A673 (cell line): ENCODE measurements around the gene SLC17A5. TPM values are rescaled to one million over a fixed set of nuclear protein-coding genes. Genes with fewer than 3 reads are reported as not detected.

Source experiments
- BruUV-seq: library from RNA; stranded (reverse); fragments of 400-500 nt; replicated peaks from 2 replicates; lab custom pipeline; 2021; lab: Mats Ljungman, UMichigan
- CTCF ChIA-PET: fragments of 300-600 bp; sonication (Branson Sonifier 250); formaldehyde crosslinking; loops from one replicate; lab custom pipeline; 2022; ENCODE audit warnings: antibody characterized with exemption; lab: Charles Lee
- POLR2A ChIA-PET: fragments of 300-600 bp; sonication (Branson Sonifier 250); formaldehyde crosslinking; loops from one replicate; lab custom pipeline; 2022; ENCODE audit warnings: antibody characterized with exemption; ENCODE audit not compliant: low non-redundant PET; lab: Charles Lee
- DNase-seq: peaks from one replicate; pipeline ENCODE4 v3.0.0-alpha.2; 2015; ENCODE audit warnings: low spot score
- H3K27ac ChIP-seq: fragments of 200-600 bp; sonication (generic); 2 replicates; pipeline ENCODE4 v1.5.1; 2016; ENCODE audit warnings: mixed run types, low read depth, mild to moderate bottlenecking, mixed read lengths, antibody characterized with exemption, low read length; ENCODE audit not compliant: poor library complexity, severe bottlenecking
- H3K27me3 ChIP-seq: fragments of 200-600 bp; sonication (generic); replicated peaks from 2 replicates; pipeline ENCODE4 v1.6.1; 2017; ENCODE audit warnings: mixed run types, low read depth, mild to moderate bottlenecking, mixed read lengths, antibody characterized with exemption, low read length; ENCODE audit not compliant: insufficient read depth, poor library complexity
- H3K36me3 ChIP-seq: fragments of 200-600 bp; sonication (generic); 2 replicates; pipeline ENCODE4 v1.6.1; 2016; ENCODE audit warnings: mixed run types, mild to moderate bottlenecking, mixed read lengths, antibody characterized with exemption, low read length; ENCODE audit not compliant: insufficient read depth, poor library complexity, severe bottlenecking
- H3K4me1 ChIP-seq: fragments of 200-600 bp; sonication (generic); 2 replicates; pipeline ENCODE4 v1.6.1; 2017; ENCODE audit warnings: mixed run types, mild to moderate bottlenecking, mixed read lengths, antibody characterized with exemption, low read length; ENCODE audit not compliant: insufficient read depth, poor library complexity, severe bottlenecking
- H3K4me3 ChIP-seq: fragments of 200-600 bp; sonication (generic); 2 replicates; pipeline ENCODE4 v1.5.1; 2016; ENCODE audit warnings: low read depth, mixed run types, mild to moderate bottlenecking, mixed read lengths, low read length; ENCODE audit not compliant: poor library complexity, severe bottlenecking
- H3K9me3 ChIP-seq: fragments of 200-600 bp; sonication (generic); 2 replicates; pipeline ENCODE4 v1.6.1; 2016; ENCODE audit warnings: mixed run types, low read depth, mild to moderate bottlenecking, mixed read lengths, antibody characterized with exemption, low read length; ENCODE audit not compliant: poor library complexity, severe bottlenecking
- EZH2 ChIP-seq: fragments of 200-600 bp; sonication (generic); IDR thresholded peaks from 2 replicates; pipeline ENCODE4 v1.6.1; 2017; ENCODE audit warnings: borderline replicate concordance, low read depth, mild to moderate bottlenecking, mixed read lengths, antibody characterized with exemption, low read length; ENCODE audit not compliant: poor library complexity, severe bottlenecking
- intact Hi-C: fragments of 100-400 bp; cut with micrococcal nuclease; formaldehyde crosslinking; loops from one replicate; pipeline ENCODE4 v1.10.0; 2022; ENCODE audit not compliant: unreplicated experiment
- total RNA-seq: library from RNA; stranded (reverse); gene quantifications from 2 replicates; pipeline ENCODE4 v1.2.3, GENCODE V29; 2021
- TF ChIP-seq, protein P1 (sequence below): fragments of 300-800, 200-600 bp; sonication (generic); conservative IDR thresholded peaks from 2 replicates; pipeline ENCODE4 v1.5.1; 2017; ENCODE audit warnings: low read depth, mild to moderate bottlenecking, antibody characterized with exemption, low read length, moderate library complexity, mixed read lengths

Gene SLC17A5
- total RNA-seq, 1 experiment from 2014 or later: 6.1 TPM

DNA sequence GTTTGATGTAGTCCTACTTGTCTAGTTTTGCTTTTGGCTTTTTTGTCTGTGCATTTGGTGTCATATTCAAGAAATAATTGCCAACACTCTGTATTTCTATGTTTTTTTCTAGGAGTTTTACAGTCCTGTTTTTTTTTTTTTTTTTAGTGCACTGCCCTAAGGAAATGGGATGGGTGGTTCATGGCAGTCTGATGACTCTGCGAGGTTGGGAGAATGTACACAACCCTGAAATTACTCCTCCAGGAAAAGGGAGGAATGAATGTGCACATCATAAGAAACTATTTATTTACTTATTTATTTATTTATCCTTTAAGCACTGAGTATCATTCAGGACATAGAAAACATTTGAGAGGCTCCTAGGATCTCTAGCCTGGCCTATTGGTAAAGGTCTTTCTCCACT is 15.2 kb upstream of the SLC17A5 start:
- Histone ChIP-seq H3K36me3 (no peaks in the 10 kb centered on the region), H3K4me1 (no peaks in the 10 kb centered on the region), H3K27me3 (no peaks in the 10 kb centered on the region), H3K27ac (no peak overlapping the region), H3K9me3 (no peaks in the 10 kb centered on the region), H3K4me3 (no peak overlapping the region)
- no TSS peak for BruUV-seq
- TF ChIP-seq, protein P1, sequence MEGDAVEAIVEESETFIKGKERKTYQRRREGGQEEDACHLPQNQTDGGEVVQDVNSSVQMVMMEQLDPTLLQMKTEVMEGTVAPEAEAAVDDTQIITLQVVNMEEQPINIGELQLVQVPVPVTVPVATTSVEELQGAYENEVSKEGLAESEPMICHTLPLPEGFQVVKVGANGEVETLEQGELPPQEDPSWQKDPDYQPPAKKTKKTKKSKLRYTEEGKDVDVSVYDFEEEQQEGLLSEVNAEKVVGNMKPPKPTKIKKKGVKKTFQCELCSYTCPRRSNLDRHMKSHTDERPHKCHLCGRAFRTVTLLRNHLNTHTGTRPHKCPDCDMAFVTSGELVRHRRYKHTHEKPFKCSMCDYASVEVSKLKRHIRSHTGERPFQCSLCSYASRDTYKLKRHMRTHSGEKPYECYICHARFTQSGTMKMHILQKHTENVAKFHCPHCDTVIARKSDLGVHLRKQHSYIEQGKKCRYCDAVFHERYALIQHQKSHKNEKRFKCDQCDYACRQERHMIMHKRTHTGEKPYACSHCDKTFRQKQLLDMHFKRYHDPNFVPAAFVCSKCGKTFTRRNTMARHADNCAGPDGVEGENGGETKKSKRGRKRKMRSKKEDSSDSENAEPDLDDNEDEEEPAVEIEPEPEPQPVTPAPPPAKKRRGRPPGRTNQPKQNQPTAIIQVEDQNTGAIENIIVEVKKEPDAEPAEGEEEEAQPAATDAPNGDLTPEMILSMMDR: no peak
- no peak for TF ChIP-seq EZH2
- intact Hi-C loops: no loop called here
- POLR2A ChIA-PET: no interaction called here
- CTCF ChIA-PET: interaction anchor here (0.7 kb wide), 1 partner anchor 12 kb away, joined by 3 read pairs; no protein-coding TSS in a partner anchor
- no peak for DNase-seq

DNA sequence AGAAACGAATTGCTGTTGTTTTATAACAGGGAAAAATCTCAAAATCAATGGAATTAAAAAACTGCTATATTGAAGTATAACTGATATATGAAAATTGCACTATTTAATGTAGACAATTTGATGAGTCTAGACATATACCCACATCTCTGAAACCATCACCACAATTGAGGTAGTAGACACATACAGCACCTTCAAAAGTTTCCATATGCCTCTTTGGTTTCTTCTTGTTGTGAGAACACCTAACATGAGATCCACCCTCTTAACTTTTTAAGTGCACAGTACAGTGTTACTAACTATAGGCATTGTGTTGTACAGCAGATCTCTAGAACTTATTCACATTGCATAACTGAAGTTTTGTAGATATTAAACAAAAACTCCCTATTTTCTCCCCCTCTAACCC is 14.0 kb upstream of the SLC17A5 start:
- Histone ChIP-seq H3K9me3 (no peaks in the 10 kb centered on the region), H3K27me3 (no peaks in the 10 kb centered on the region), H3K36me3 (no peaks in the 10 kb centered on the region), H3K4me3 (no peak overlapping the region), H3K27ac (no peak overlapping the region), H3K4me1 (no peaks in the 10 kb centered on the region)
- TF ChIP-seq, protein P1: no peak
- no peak for TF ChIP-seq EZH2
- intact Hi-C loops: no loop called here
- DNase-seq: no peak
- BruUV-seq: no TSS peak
- ChIA-PET POLR2A (no interaction called here), CTCF (no interaction called here)

DNA sequence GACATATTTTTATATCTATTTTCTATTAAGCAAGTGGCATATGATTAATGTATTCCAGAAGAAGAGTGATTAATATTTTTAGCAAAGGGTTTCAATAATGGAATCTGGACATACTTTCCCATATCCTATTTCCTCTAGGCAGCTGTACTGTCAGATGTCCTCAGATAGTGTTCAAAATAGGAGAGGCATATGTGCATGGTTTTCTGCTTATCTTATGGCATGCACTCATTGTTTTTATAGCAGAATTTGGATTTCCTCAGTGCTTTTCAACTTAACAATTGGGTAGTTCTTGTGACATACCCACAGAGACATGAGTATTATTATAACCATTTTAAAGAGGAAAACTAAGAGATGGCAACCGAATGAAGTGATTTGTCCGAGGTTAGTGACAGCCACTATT is 12.6 kb upstream of the SLC17A5 start:
- Histone ChIP-seq H3K27me3 (no peaks in the 10 kb centered on the region), H3K4me1 (no peaks in the 10 kb centered on the region), H3K4me3 (no peak overlapping the region), H3K36me3 (no peaks in the 10 kb centered on the region), H3K9me3 (no peaks in the 10 kb centered on the region), H3K27ac (no peak overlapping the region)
- BruUV-seq: no TSS peak
- POLR2A ChIA-PET: no interaction called here
- CTCF ChIA-PET: no interaction called here
- intact Hi-C loops: no loop called here
- no peak for TF ChIP-seq EZH2
- TF ChIP-seq, protein P1: no peak
- DNase-seq: no peak
